Stomach smooth muscle (tissue), 2 donors: ENCODE data around the gene BTBD8.

Source experiments
- H3K27ac ChIP-seq: one replicate; pipeline ENCODE4 v1.7.0; 2013; ENCODE audit warnings: mild to moderate bottlenecking, low read length, inconsistent platforms
- H3K27me3 ChIP-seq, 2 donors: one replicate each; pipeline ENCODE4 v1.7.0; 2013; ENCODE audit warnings: low read length in 2 of 2; ENCODE audit not compliant: insufficient read depth in 2 of 2, control insufficient read depth in 1 of 2
- H3K36me3 ChIP-seq, 2 donors: one replicate each; pipeline ENCODE4 v1.7.0; 2013; ENCODE audit warnings: low read length in 2 of 2; ENCODE audit not compliant: control insufficient read depth in 2 of 2, insufficient read depth in 2 of 2
- H3K4me1 ChIP-seq: one replicate; pipeline ENCODE4 v1.7.0; 2013; ENCODE audit warnings: low read length; ENCODE audit not compliant: control insufficient read depth, insufficient read depth
- H3K4me3 ChIP-seq, 2 donors: one replicate each; pipeline ENCODE4 v1.7.0; 2013; ENCODE audit warnings: low read length in 2 of 2
- H3K9ac ChIP-seq, 2 donors: one replicate each; pipeline ENCODE4 v1.7.0; 2013; ENCODE audit warnings: low read length in 2 of 2, mild to moderate bottlenecking in 1 of 2
- H3K9me3 ChIP-seq, 2 donors: one replicate each; pipeline ENCODE4 v1.7.0; 2013; ENCODE audit warnings: low read length in 2 of 2; ENCODE audit not compliant: control insufficient read depth in 2 of 2
- donor health status: healthy.
- donor health status: Pancreatic carcinoma.

Gene BTBD8

DNA sequence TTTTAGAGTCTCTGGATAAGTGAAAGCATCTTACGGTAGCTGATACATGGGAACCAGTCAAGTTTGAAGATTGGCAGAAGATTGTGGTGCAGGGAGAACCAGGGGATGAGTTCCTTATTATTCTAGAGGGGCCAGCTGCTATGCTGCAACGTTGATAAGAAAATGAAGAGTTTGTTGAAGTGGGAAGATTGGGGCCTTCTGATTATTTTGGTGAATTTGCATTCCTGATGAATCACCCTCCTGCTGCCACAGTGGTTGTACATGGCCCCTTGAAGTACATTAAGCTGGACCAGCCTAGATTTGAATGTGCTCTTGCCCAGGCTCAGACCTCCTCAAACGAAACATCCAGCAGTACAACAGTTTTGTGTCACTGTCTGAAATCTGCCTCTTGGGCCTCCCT, 45.9 kb downstream of the BTBD8 start:
- Histone ChIP-seq H3K9ac (no peak overlapping the region), H3K27me3 (no peaks in the 10 kb centered on the region), H3K4me1 (no peaks in the 10 kb centered on the region), H3K27ac (no peak overlapping the region), H3K36me3 (no peaks in the 10 kb centered on the region), H3K4me3 (no peak overlapping the region), H3K9me3 (no peaks in the 10 kb centered on the region)

GRCh38 chr1:92134331-92134730, 54.2 kb downstream of the BTBD8 start:
- Histone ChIP-seq H3K27ac (no peak overlapping the region), H3K9ac (no peak overlapping the region)

DNA sequence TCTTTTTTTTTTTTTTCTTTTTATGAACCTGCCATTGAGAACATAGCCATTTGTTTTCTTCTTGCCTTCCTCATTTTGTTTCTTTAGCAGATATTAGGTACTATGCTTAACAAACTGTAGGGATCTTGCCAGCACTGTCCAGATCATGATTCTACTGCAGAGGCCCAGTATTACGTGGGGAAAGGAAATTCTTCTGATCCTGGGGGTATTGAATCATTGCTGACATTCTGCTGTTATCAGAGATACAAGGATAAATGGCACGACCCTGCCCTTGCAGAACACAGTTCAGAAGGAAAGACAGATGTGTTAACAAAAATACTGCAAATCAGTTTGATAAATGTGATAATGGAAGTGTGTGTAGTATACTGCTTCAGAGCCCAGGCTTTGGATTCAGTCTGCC, 56.2 kb downstream of the BTBD8 start:
- Histone ChIP-seq H3K4me3 (no peak overlapping the region), H3K36me3 (no peaks in the 10 kb centered on the region), H3K27me3 (no peaks in the 10 kb centered on the region), H3K27ac (no peak overlapping the region), H3K9me3 (no peaks in the 10 kb centered on the region), H3K9ac (no peak overlapping the region), H3K4me1 (no peaks in the 10 kb centered on the region)

More at GRCh38 chr1:92134331-92134730, 54.2 kb downstream of the BTBD8 start:
- no peaks in the 10 kb centered on the region for H3K4me1 ChIP-seq
- H3K27me3 ChIP-seq = no peaks in the 10 kb centered on the region
- H3K36me3 ChIP-seq = no peaks in the 10 kb centered on the region
- no peak overlapping the region for H3K4me3 ChIP-seq
- H3K9me3 ChIP-seq = no peaks in the 10 kb centered on the region

DNA sequence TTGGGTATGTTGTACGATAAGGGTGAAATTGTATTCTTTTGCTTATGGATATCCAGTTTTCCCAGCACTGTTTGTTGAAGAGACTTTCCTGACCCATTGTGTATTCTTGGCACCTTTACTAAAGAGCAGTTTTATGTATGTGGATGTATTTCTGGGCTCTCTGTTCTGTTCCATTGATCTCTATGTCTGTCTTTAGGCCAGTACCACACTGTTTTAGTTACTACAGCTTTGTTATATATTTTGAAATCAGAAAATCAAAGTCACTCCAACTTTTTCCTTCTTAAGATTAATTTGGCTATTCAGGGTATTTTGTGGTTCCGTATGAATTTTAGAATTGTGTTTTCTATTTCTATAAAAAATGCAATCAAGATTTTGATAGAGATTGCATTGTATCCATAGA, 74.8 kb downstream of the BTBD8 start:
- Histone ChIP-seq H3K4me3 (no peak overlapping the region), H3K9ac (no peak overlapping the region), H3K27ac (no peak overlapping the region), H3K27me3 (no peaks in the 10 kb centered on the region), H3K9me3 (peaks cover 3% of the 10 kb centered on the region in 2 donors), H3K36me3 (peaks cover 0 to 5% of the 10 kb centered on the region in 2 donors), H3K4me1 (no peaks in the 10 kb centered on the region)

GRCh38 chr1:92159593-92159992, 79.4 kb downstream of the BTBD8 start:
- H3K9me3 ChIP-seq = peaks cover 0 to 3% of the 10 kb centered on the region in 2 donors
- no peaks in the 10 kb centered on the region for H3K4me1 ChIP-seq
- H3K27ac ChIP-seq = no peak overlapping the region

DNA sequence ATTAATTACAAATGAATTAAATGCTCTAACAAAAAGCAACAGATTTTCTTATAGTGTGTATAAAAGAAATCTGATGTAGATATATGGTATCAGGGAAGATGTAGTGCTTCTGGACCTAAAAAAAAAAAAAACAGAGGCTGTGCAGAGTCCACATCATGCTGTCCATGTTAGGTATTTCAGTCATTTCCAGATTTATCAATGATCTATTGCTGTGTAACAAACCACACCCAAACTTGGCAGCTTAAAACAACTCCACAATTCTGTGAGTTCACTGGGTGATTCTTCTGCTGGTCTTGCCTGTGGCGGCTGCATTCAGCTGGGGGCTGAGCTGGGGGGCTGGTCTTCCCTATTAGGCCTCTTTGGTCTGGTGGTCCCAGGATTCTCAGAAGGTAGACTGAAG, 85.2 kb downstream of the BTBD8 start:
- Histone ChIP-seq H3K9ac (no peak overlapping the region), H3K9me3 (no peaks in the 10 kb centered on the region), H3K27me3 (no peaks in the 10 kb centered on the region), H3K4me1 (no peaks in the 10 kb centered on the region), H3K27ac (no peak overlapping the region), H3K4me3 (no peak overlapping the region), H3K36me3 (peaks cover 3 to 4% of the 10 kb centered on the region in 2 donors)

More at GRCh38 chr1:92159593-92159992, 79.4 kb downstream of the BTBD8 start:
- Histone ChIP-seq H3K27me3 (no peaks in the 10 kb centered on the region), H3K36me3 (peaks cover 3 to 9% of the 10 kb centered on the region in 2 donors), H3K9ac (no peak overlapping the region), H3K4me3 (no peak overlapping the region)

DNA sequence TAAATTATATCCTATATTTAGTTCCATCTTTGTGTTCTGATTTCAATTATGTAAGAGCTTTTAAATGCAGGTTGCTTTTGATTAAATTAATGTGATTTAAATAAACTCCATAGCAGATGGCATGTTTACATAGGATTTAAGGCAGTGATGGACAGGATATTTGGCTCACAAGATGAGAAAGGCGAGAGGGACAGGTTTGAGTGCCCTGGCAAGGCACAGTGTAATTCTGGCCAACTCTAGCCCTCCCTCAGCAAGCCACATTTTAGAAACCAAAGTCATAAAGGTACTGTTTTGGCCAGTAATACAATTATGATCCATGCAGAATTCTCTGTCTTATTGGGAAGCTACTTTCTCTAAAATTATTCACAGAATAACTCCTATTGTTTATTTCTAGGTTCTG, 87.0 kb downstream of the BTBD8 start:
- Histone ChIP-seq H3K36me3 (peaks cover under 1 to 1% of the 10 kb centered on the region in 2 donors), H3K9me3 (no peaks in the 10 kb centered on the region), H3K4me3 (no peak overlapping the region), H3K4me1 (no peaks in the 10 kb centered on the region), H3K27ac (no peak overlapping the region), H3K9ac (no peak overlapping the region), H3K27me3 (no peaks in the 10 kb centered on the region)

DNA sequence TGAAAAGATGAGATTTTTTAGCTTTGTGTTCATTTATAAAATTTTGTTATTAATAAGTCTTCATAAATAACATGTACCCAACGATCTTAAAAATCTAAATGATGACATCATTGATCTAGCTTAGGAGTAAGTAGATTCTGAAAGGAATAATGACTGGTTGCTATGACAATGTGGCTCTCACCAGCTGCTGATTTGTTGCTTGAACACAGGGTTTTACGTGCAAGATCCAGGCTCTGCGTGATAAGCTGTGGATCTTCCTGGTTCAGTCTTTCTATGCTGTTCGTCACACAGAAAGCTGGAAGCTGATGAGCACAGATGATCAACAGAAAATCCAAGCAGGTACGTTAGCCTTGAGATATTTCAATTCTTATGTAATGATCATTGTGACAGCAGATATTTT, 88.5 kb downstream of the BTBD8 start:
- H3K36me3 ChIP-seq = no peaks in the 10 kb centered on the region
- no peaks in the 10 kb centered on the region for H3K27me3 ChIP-seq
- H3K9me3 ChIP-seq = no peaks in the 10 kb centered on the region
- no peak overlapping the region for H3K4me3 ChIP-seq
- no peaks in the 10 kb centered on the region for H3K4me1 ChIP-seq
- no peak overlapping the region for H3K9ac ChIP-seq
- H3K27ac ChIP-seq = no peak overlapping the region

GRCh38 chr1:92169214-92170005, 89.3 kb downstream of the BTBD8 start:
- no peaks in the 10 kb centered on the region for H3K4me1 ChIP-seq
- H3K36me3 ChIP-seq = no peaks in the 10 kb centered on the region
- no peak overlapping the region for H3K27ac ChIP-seq
- no peaks in the 10 kb centered on the region for H3K9me3 ChIP-seq
- no peak overlapping the region for H3K9ac ChIP-seq
- no peak overlapping the region for H3K4me3 ChIP-seq
- H3K27me3 ChIP-seq = no peaks in the 10 kb centered on the region

- H3K4me1 ChIP-seq = no peaks in the 10 kb centered on the region
- peaks cover 4 to 14% of the 10 kb centered on the region in 2 donors for H3K36me3 ChIP-seq
- no peaks in the 10 kb centered on the region for H3K27me3 ChIP-seq
- H3K27ac ChIP-seq = no peak overlapping the region
- no peak overlapping the region for H3K4me3 ChIP-seq
- no peaks in the 10 kb centered on the region for H3K9me3 ChIP-seq
- H3K9ac ChIP-seq = no peak overlapping the region
Measured at GRCh38 chr1:92184632-92185031, 104.5 kb downstream of the BTBD8 start.

DNA sequence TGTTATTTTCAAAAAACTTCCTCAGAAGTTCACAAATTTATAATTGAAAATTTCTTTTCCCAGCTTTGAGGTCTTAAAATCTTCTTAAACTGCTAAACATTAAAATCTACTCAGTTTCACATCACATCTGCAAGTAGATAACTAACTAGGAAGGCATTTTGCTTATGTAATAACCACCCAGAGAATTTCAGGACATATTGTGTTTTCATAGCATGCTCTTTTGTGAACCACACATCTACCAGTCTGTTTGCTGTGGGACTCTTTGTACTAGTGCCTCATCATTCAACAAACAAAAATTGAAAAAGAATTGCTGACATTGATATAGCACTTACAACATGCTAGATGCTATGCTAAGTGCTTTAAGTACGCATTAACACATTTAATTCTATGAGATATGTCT, 105.9 kb downstream of the BTBD8 start:
- Histone ChIP-seq H3K9me3 (no peaks in the 10 kb centered on the region), H3K4me3 (no peak overlapping the region), H3K4me1 (no peaks in the 10 kb centered on the region), H3K36me3 (peaks cover 3 to 4% of the 10 kb centered on the region in 2 donors), H3K27ac (no peak overlapping the region), H3K27me3 (no peaks in the 10 kb centered on the region), H3K9ac (no peak overlapping the region)
